Astrocyte (in vitro differentiated cells and primary cell): ENCODE measurements around the gene PIM3. TPM values are rescaled to one million over a fixed set of nuclear protein-coding genes. Genes with fewer than 3 reads are reported as not detected.

Experiments used
- DNase-seq: peaks from one replicate; pipeline ENCODE4 v3.0.0-alpha.2; 2010; ENCODE audit warnings: low read depth
- FAIRE-seq: peaks from 2 replicates; lab custom pipeline; 2011; peaks lifted over from hg19 to GRCh38; lab: Jason Lieb, UNC
- H2AFZ ChIP-seq: 2 replicates; pipeline ENCODE4 v1.6.0; 2012; ENCODE audit warnings: low read depth, low read length, inconsistent platforms
- H3K27ac ChIP-seq: 2 replicates; pipeline ENCODE4 v1.5.1; 2011; ENCODE audit warnings: low read depth, low read length, inconsistent platforms
- H3K27me3 ChIP-seq: 2 replicates; pipeline ENCODE4 v1.6.0; 2011; ENCODE audit warnings: low read length, inconsistent platforms; ENCODE audit not compliant: insufficient read depth
- H3K36me3 ChIP-seq: 2 replicates; pipeline ENCODE4 v1.5.1; 2011; ENCODE audit warnings: low read length, inconsistent platforms; ENCODE audit not compliant: insufficient read depth
- H3K4me1 ChIP-seq: 2 replicates; pipeline ENCODE4 v1.5.1; 2011; ENCODE audit warnings: low read length, inconsistent platforms; ENCODE audit not compliant: insufficient read depth
- H3K4me2 ChIP-seq: 2 replicates; pipeline ENCODE4 v1.6.0; 2012; ENCODE audit warnings: low read length, inconsistent platforms
- H3K4me3 ChIP-seq: 2 replicates; pipeline ENCODE4 v1.5.1; 2011; ENCODE audit warnings: low read depth, mild to moderate bottlenecking, low read length, inconsistent platforms; ENCODE audit not compliant: insufficient read depth
- H3K79me2 ChIP-seq: 2 replicates; pipeline ENCODE4 v1.6.0; 2012; ENCODE audit warnings: mild to moderate bottlenecking, low read length, inconsistent platforms; ENCODE audit not compliant: insufficient read depth
- H3K9ac ChIP-seq: 2 replicates; pipeline ENCODE4 v1.6.0; 2012; ENCODE audit warnings: mild to moderate bottlenecking, low read length, inconsistent platforms
- H3K9me3 ChIP-seq: 2 replicates; pipeline ENCODE4 v1.5.1; 2012; ENCODE audit warnings: low read depth, mild to moderate bottlenecking, low read length, inconsistent platforms; ENCODE audit not compliant: insufficient read depth
- H4K20me1 ChIP-seq: 2 replicates; pipeline ENCODE4 v1.6.0; 2012; ENCODE audit warnings: low read length, inconsistent platforms; ENCODE audit not compliant: insufficient read depth
- H3K27ac Mint-ChIP-seq: one replicate; pipeline ENCODE4 v1.8.0; 2021; ENCODE audit warnings: mild to moderate bottlenecking, mixed read lengths; ENCODE audit not compliant: unreplicated experiment
- H3K27me3 Mint-ChIP-seq: one replicate; pipeline ENCODE4 v1.8.0; 2021; ENCODE audit warnings: low read depth, mixed read lengths; ENCODE audit not compliant: unreplicated experiment
- H3K36me3 Mint-ChIP-seq: one replicate; pipeline ENCODE4 v1.8.0; 2021; ENCODE audit warnings: low read depth, mixed read lengths; ENCODE audit not compliant: unreplicated experiment
- H3K4me1 Mint-ChIP-seq: one replicate; pipeline ENCODE4 v1.8.0; 2021; ENCODE audit warnings: low read depth, mixed read lengths; ENCODE audit not compliant: unreplicated experiment
- H3K4me3 Mint-ChIP-seq: one replicate; pipeline ENCODE4 v1.8.0; 2021; ENCODE audit warnings: mild to moderate bottlenecking, moderate library complexity, mixed read lengths; ENCODE audit not compliant: unreplicated experiment
- H3K9me3 Mint-ChIP-seq: one replicate; pipeline ENCODE4 v1.8.0; 2021; ENCODE audit warnings: mild to moderate bottlenecking, mixed read lengths; ENCODE audit not compliant: unreplicated experiment
- CTCF ChIP-seq: IDR thresholded peaks from 2 replicates; pipeline ENCODE4 v1.5.1; 2011; ENCODE audit warnings: low read depth, mild to moderate bottlenecking, inconsistent platforms, low read length, moderate library complexity; ENCODE audit not compliant: insufficient read depth
- EZH2 ChIP-seq: IDR thresholded peaks from 2 replicates; pipeline ENCODE4 v1.6.1; 2012; ENCODE audit warnings: mild to moderate bottlenecking, low read length, inconsistent platforms; ENCODE audit not compliant: insufficient read depth
- total RNA-seq: library from RNA; stranded (reverse); gene quantifications from 2 replicates; pipeline ENCODE4 v1.2.1, GENCODE V29; 2021

The PIM3 gene
- total RNA-seq, 1 donor from 2014 or later: 15.5 TPM

GRCh38 chr22:49994361-49995040, 33.9 kb downstream of the PIM3 start:
- Mint-ChIP-seq H3K4me1 (no peaks in the 10 kb centered on the region), H3K4me3 (no peak overlapping the region), H3K27ac (no peak overlapping the region), H3K27me3 (peaks cover 33% of the 10 kb centered on the region), H3K9me3 (peaks cover 11% of the 10 kb centered on the region), H3K36me3 (no peaks in the 10 kb centered on the region)
- H3K9ac ChIP-seq: no peak overlapping the region
- no peak overlapping the region for H3K4me2 ChIP-seq
- H3K27me3 ChIP-seq: no peaks in the 10 kb centered on the region
- DNase-seq (no peak), FAIRE-seq (no peak)
- H3K27ac ChIP-seq: no peak overlapping the region
- no peak for TF ChIP-seq CTCF
- TF ChIP-seq EZH2: no peak
- H3K36me3 ChIP-seq: no peaks in the 10 kb centered on the region
- no peaks in the 10 kb centered on the region for H4K20me1 ChIP-seq
- no peak overlapping the region for H3K4me3 ChIP-seq
- no peak overlapping the region for H2AFZ ChIP-seq
- H3K4me1 ChIP-seq: no peaks in the 10 kb centered on the region
- no peaks in the 10 kb centered on the region for H3K9me3 ChIP-seq
- no peaks in the 10 kb centered on the region for H3K79me2 ChIP-seq

GRCh38 chr22:49995041-49995360, 34.4 kb downstream of the PIM3 start:
- Histone ChIP-seq H2AFZ (no peak overlapping the region), H3K27ac (no peak overlapping the region), H3K36me3 (no peaks in the 10 kb centered on the region), H3K27me3 (peaks cover under 1% of the 10 kb centered on the region), H3K4me3 (no peak overlapping the region), H3K79me2 (no peaks in the 10 kb centered on the region), H4K20me1 (no peaks in the 10 kb centered on the region), H3K9ac (no peak overlapping the region), H3K4me2 (no peak overlapping the region), H3K9me3 (no peaks in the 10 kb centered on the region), H3K4me1 (no peaks in the 10 kb centered on the region)
- Mint-ChIP-seq H3K27me3 (peaks cover 31% of the 10 kb centered on the region), H3K36me3 (no peaks in the 10 kb centered on the region), H3K4me1 (no peaks in the 10 kb centered on the region), H3K9me3 (peaks cover 11% of the 10 kb centered on the region), H3K4me3 (no peak overlapping the region), H3K27ac (no peak overlapping the region)
- FAIRE-seq (no peak), DNase-seq (no peak)
- no peak for TF ChIP-seq CTCF
- TF ChIP-seq EZH2: no peak

GRCh38 chr22:49995361-49996118, 35.0 kb downstream of the PIM3 start:
- peaks cover 33% of the 10 kb centered on the region for H3K27me3 Mint-ChIP-seq
- TF ChIP-seq EZH2 (no peak), CTCF (no peak)
- no peak overlapping the region for H3K4me3 Mint-ChIP-seq

More at GRCh38 chr22:49995361-49996118, 35.0 kb downstream of the PIM3 start:
- no peaks in the 10 kb centered on the region for H4K20me1 ChIP-seq
- Mint-ChIP-seq H3K27ac (no peak overlapping the region), H3K9me3 (peaks cover 7% of the 10 kb centered on the region), H3K4me1 (no peaks in the 10 kb centered on the region), H3K36me3 (no peaks in the 10 kb centered on the region)
- no peak overlapping the region for H3K4me3 ChIP-seq
- no peak for FAIRE-seq
- no peaks in the 10 kb centered on the region for H3K79me2 ChIP-seq
- no peaks in the 10 kb centered on the region for H3K4me1 ChIP-seq
- H3K4me2 ChIP-seq: no peak overlapping the region
- no peak for DNase-seq
- no peak overlapping the region for H3K27ac ChIP-seq
- no peak overlapping the region for H2AFZ ChIP-seq
- H3K36me3 ChIP-seq: no peaks in the 10 kb centered on the region
- H3K9ac ChIP-seq: no peak overlapping the region
- peaks cover 5% of the 10 kb centered on the region for H3K27me3 ChIP-seq
- no peaks in the 10 kb centered on the region for H3K9me3 ChIP-seq
